Esophagus squamous epithelium (tissue), 4 donors: ENCODE measurements around the gene ZNF132.

Experiments used
- CTCF ChIP-seq, 6 experiments: fragments of 450-650 bp in 4 of 6; fragments of 200-600 bp in 2 of 6; sonication (generic) in 2 of 6; IDR thresholded peaks; one replicate each; pipeline ENCODE4 v1.5.1; 2016 to 2019; ENCODE audit warnings: antibody characterized with exemption in 6 of 6, mild to moderate bottlenecking in 4 of 6, moderate library complexity in 4 of 6
- POLR2A ChIP-seq, 4 donors: fragments of 450-650 bp; IDR thresholded peaks; one replicate each; pipeline ENCODE4 v1.6.1; 2017; ENCODE audit warnings: antibody characterized with exemption in 4 of 4, mild to moderate bottlenecking in 4 of 4, moderate library complexity in 3 of 4

- TF ChIP-seq CTCF (IDR thresholded peaks at IDR 0.05): no peak
- TF ChIP-seq POLR2A (IDR thresholded peaks at IDR 0.05): no peak
These were observed 20.1 kb upstream of the ZNF132 start for GRCh38 chr19:58460039-58460438.
